ENCODE results near the gene STAC2. TPM values are rescaled to one million over a fixed set of nuclear protein-coding genes. Genes with fewer than 3 reads are reported as not detected.
A peak's percentile ranks its signal among the peaks of the same experiment; 100 is the strongest.

The STAC2 gene
- total and polyA plus RNA-seq, 2 donors (not counting 1 experiment from before 2014, with no cell fraction given) = not detected

DNA sequence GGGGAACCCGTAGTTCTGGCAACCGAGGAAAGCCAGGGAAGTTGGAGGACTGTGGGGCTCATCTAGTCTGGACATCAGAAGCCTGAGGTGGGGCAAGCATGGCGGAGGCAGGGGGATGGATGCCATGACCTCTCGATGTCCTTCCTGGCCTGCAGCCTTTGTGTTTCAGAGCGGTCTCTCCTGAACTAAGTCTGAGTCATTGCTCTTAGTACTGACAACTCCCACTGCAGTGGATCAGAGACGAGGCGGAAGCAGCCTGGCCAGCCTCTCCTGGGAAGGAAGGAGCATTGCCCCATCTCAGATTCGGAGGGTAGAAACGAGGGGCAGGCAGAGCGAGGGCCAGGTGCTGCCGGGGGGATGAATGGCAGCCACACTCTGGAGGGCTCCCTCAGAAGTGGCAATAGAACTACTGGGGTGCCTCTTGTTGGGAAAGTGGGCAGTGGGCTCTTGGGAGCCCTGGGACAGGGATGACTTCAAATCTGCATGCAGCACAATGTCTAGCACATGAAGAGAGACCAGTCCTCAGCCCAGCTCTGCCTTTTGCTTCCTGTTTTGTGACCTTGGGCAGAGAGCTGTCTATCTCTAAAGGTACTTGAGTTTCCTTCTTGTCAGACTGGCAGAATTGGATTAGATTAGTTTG, 3.6 kb upstream of the STAC2 start:
- CTCF ChIA-PET = interaction anchor here (0.6 to 21.4 kb wide), 4 partner anchors 9 to 425 kb away, joined by 4 to 707 read pairs (median 48); partner anchors contain the start of gene RPL19
- peaks cover 19% of the 10 kb centered on the region for H3K4me1 Mint-ChIP-seq
- intact Hi-C loops (cut with micrococcal nuclease) = no loop called here

DNA sequence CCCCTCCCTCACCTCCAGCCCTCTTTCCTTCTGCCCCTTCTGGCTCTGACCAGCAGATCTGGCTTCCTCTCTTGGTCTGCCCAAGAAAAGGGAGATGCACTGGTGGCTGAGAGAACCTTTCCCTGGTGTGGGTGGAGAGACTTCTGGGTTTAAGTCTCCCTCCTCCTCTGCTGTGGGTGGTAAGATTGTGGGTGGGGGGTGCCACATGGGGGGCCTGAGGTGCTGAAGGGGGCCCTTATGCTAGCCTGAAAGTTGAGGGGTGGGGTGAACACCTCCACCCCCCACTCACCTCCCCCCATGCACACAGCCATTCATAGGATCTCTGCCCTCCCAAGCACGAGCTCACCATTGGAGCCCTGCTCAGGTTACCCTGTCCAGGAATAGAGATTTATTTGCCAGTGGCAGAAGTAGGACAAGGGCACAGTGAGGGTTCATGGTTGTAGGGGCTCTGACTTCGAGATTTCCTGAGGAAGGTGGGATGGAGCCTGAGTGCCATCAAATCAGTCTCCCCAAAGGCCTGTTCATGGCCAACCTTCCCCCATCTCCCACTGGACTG, 1.7 kb upstream of the STAC2 start:
- no peak overlapping the region for H3K27ac ChIP-seq (ENCODE audit: low read length in 2 of 2)
- no peak overlapping the region for H3K4me2 ChIP-seq (replicated peaks; ENCODE audit: low read depth, low read length, poor library complexity, severe bottlenecking)
- no peak overlapping the region for H2AFZ ChIP-seq (ENCODE audit: insufficient read depth, low read depth, low read length, poor library complexity, severe bottlenecking)
- H4K20me1 ChIP-seq (ENCODE audit: control insufficient read depth, insufficient read depth, low read length, poor library complexity, severe bottlenecking) = no peaks in the 10 kb centered on the region
- ChIA-PET POLR2A (no interaction called here), CTCF (interaction anchor here (0.5 to 1.6 kb wide), 6 partner anchors 11 to 65 kb away, joined by 3 to 5 read pairs (median 4); no protein-coding TSS in a partner anchor)
- no peak for ATAC-seq (ENCODE audit: low read depth)
- peaks cover 31 to 35% of the 10 kb centered on the region in 2 donors for H3K4me1 ChIP-seq (ENCODE audit: control insufficient read depth in 2 of 2, insufficient read depth in 2 of 2, low read length in 2 of 2)
- no peaks in the 10 kb centered on the region for H3K36me3 ChIP-seq (replicated peaks in 1 of 2; ENCODE audit: control extremely low read depth in 1 of 2, control insufficient read depth in 1 of 2, extremely low read depth in 1 of 2, insufficient read depth in 2 of 2, low read length in 1 of 2)
- Mint-ChIP-seq H3K4me3 (no peak overlapping the region), H3K4me1 (peaks cover 24% of the 10 kb centered on the region), H3K27ac (no peak overlapping the region), H3K27me3 (peaks cover 57% of the 10 kb centered on the region), H3K9me3 (ENCODE audit: insufficient read depth) (no peaks in the 10 kb centered on the region)
- peaks cover 0 to 12% (median 0%) of the 10 kb centered on the region in 3 donors for H3K9me3 ChIP-seq (ENCODE audit: control extremely low read depth in 1 of 3, control insufficient read depth in 2 of 3, insufficient read depth in 1 of 3, low read length in 2 of 3)
- H3K27me3 ChIP-seq (replicated peaks in 1 of 4; ENCODE audit: control extremely low read depth in 1 of 4, control insufficient read depth in 3 of 4, insufficient read depth in 4 of 4, low read length in 3 of 4) = peaks cover 0 to 74% (median 42%) of the 10 kb centered on the region in 4 experiments
- peak; percentile 5 for DNase-seq
- no CpG with 5 or more reads among the region's 2 CpGs for WGBS (ENCODE audit: insufficient coverage)
- TF ChIP-seq, protein P1, sequence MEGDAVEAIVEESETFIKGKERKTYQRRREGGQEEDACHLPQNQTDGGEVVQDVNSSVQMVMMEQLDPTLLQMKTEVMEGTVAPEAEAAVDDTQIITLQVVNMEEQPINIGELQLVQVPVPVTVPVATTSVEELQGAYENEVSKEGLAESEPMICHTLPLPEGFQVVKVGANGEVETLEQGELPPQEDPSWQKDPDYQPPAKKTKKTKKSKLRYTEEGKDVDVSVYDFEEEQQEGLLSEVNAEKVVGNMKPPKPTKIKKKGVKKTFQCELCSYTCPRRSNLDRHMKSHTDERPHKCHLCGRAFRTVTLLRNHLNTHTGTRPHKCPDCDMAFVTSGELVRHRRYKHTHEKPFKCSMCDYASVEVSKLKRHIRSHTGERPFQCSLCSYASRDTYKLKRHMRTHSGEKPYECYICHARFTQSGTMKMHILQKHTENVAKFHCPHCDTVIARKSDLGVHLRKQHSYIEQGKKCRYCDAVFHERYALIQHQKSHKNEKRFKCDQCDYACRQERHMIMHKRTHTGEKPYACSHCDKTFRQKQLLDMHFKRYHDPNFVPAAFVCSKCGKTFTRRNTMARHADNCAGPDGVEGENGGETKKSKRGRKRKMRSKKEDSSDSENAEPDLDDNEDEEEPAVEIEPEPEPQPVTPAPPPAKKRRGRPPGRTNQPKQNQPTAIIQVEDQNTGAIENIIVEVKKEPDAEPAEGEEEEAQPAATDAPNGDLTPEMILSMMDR (IDR thresholded peaks at IDR 0.05) = no peak
- no peak overlapping the region for H3K9ac ChIP-seq (ENCODE audit: low read length)
- no peaks in the 10 kb centered on the region for H3K79me2 ChIP-seq (ENCODE audit: control insufficient read depth, insufficient read depth, low read length)
- intact Hi-C loops (cut with micrococcal nuclease) = no loop called here
- no peak overlapping the region for H3K4me3 ChIP-seq (ENCODE audit: control extremely low read depth in 1 of 5, extremely low read depth in 1 of 5, insufficient read depth in 1 of 5, low read depth in 2 of 5, low read length in 4 of 5)

More for the DNA sequence above, 3.6 kb upstream of the STAC2 start:
- Histone ChIP-seq H3K9ac (ENCODE audit: low read length) (no peak overlapping the region), H3K27me3 (replicated peaks in 1 of 4; ENCODE audit: control extremely low read depth in 1 of 4, control insufficient read depth in 3 of 4, insufficient read depth in 4 of 4, low read length in 3 of 4) (peaks cover 0 to 70% (median 43%) of the 10 kb centered on the region in 4 experiments), H3K4me2 (replicated peaks; ENCODE audit: low read depth, low read length, poor library complexity, severe bottlenecking) (no peak overlapping the region), H3K4me1 (ENCODE audit: control insufficient read depth in 2 of 2, insufficient read depth in 2 of 2, low read length in 2 of 2) (peaks cover 31 to 35% of the 10 kb centered on the region in 2 donors), H3K4me3 (ENCODE audit: control extremely low read depth in 1 of 5, extremely low read depth in 1 of 5, insufficient read depth in 1 of 5, low read depth in 2 of 5, low read length in 4 of 5) (no peak overlapping the region), H3K79me2 (ENCODE audit: control insufficient read depth, insufficient read depth, low read length) (no peaks in the 10 kb centered on the region), H2AFZ (ENCODE audit: insufficient read depth, low read depth, low read length, poor library complexity, severe bottlenecking) (no peak overlapping the region), H3K27ac (ENCODE audit: low read length in 2 of 2) (no peak overlapping the region), H4K20me1 (ENCODE audit: control insufficient read depth, insufficient read depth, low read length, poor library complexity, severe bottlenecking) (no peaks in the 10 kb centered on the region), H3K36me3 (replicated peaks in 1 of 2; ENCODE audit: control extremely low read depth in 1 of 2, control insufficient read depth in 1 of 2, extremely low read depth in 1 of 2, insufficient read depth in 2 of 2, low read length in 1 of 2) (no peaks in the 10 kb centered on the region), H3K9me3 (ENCODE audit: control extremely low read depth in 1 of 3, control insufficient read depth in 2 of 3, insufficient read depth in 1 of 3, low read length in 2 of 3) (peaks cover 0 to 12% (median 0%) of the 10 kb centered on the region in 3 donors)
- peak; percentile 7 for DNase-seq
- 87% methylated on average over 11 of the region's 11 CpGs for WGBS (ENCODE audit: insufficient coverage)
- Mint-ChIP-seq H3K9me3 (ENCODE audit: insufficient read depth) (no peaks in the 10 kb centered on the region), H3K27me3 (peaks cover 46% of the 10 kb centered on the region), H3K4me3 (no peak overlapping the region), H3K27ac (no peak overlapping the region)
- ATAC-seq (ENCODE audit: low read depth) = no peak
- no peak for TF ChIP-seq EZH2 (IDR thresholded peaks at IDR 0.05; ENCODE audit: borderline replicate concordance, insufficient read depth, low read depth, low read length, poor library complexity, severe bottlenecking)
- TF ChIP-seq, protein P1 (IDR thresholded peaks at IDR 0.05) = no peak
- POLR2A ChIA-PET = no interaction called here
